DLD1 (cell line): ENCODE data around the gene CDH4.

Experiments
- in situ Hi-C: cut with HindIII; loops from 2 replicates; pipeline ENCODE4 v1.10.0; 2017; ENCODE audit warnings: low sequenced_read_pairs

CDH4 gene

DNA sequence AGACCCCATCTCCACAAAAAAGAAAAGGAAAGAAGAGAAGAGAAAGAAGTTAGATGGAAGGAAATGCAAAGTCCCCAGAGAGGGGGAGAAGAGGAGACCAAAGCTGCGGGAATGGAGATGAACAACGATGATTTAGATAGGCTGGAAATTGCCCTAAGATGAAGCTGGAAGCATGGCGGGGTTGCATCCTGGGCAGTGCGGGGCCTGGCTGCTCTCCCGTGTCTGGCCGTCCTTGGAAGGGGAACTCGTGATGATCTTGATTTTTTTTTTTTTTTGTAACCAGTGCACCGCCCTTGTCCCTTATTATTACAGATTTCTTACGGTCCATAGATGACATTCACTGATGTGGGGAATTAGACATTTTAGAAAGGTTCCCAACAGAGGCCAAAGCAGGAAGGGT, 276.5 kb downstream of the CDH4 start:
- in situ Hi-C loops = no loop called here

- in situ Hi-C loops = no loop called here
Observed at GRCh38 chr20:61529354-61529753, 277.3 kb downstream of the CDH4 start.

- in situ Hi-C loops = no loop called here
Observed at GRCh38 chr20:61531553-61532345, 279.7 kb downstream of the CDH4 start.

DNA sequence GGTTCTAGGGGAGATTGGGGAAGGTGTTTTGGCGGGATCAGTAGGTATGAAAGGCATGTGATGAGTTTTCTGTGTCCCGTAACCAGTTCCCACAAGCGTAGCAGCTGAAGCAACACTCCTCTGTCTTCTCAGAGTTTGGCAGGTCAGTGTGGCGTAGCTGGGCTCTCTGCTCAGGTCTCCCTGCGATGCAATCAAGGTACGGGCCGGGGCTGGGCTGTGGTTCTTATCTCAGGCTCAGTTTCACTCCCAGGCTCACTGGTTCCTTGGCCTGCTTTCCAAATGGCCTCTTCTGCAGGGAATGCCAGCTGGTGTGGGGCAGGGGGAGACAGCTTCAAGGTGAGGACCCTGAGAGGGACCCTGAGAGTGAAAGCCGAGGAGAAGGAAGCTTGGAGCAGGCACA, 280.7 kb downstream of the CDH4 start:
- in situ Hi-C loops = no loop called here

GRCh38 chr20:61533231-61533631, 281.2 kb downstream of the CDH4 start:
- in situ Hi-C loops = no loop called here

DNA sequence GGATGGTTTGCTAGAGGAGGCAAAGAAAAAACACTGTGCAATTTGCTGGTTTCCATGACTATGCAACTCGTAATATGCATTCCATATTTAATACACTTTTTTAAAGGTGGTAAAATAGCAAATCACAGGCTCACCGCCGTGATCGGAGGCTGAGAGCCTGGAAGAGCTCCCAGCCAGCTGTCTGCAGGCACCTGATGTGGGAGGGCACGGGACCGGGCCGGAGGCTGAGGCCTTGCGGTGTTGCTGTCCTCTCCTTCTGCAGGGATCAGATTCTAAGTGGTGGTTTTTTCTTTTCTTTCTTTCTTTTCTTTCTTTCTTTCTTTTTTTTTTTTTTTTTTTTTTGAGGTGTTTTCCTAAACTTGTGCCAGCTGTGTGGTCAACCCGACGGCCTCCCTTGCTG, 282.3 kb downstream of the CDH4 start:
- in situ Hi-C loops = no loop called here

GRCh38 chr20:61535091-61535490, 283.0 kb downstream of the CDH4 start:
- in situ Hi-C loops = no loop called here

DNA sequence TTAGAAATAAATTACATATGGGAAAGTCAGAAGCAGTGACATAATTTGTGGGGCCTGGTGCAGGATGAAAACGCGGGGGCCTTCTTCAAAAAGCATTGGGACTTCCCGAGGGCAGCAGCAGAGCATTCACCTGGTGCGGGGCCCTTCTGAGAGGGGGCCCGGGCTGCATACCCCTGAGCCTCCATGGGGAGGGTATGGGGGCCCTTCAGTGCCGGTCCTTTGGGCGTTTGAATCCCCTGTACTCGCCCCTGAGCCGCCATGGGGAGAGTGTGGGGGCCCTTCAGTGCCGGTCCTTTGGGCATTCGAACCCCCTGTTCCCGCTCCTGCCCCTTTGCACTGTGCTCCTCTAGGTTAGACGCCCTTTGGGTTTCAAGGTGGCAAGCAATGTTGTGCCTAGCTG, 283.5 kb downstream of the CDH4 start:
- in situ Hi-C loops = no loop called here

DNA sequence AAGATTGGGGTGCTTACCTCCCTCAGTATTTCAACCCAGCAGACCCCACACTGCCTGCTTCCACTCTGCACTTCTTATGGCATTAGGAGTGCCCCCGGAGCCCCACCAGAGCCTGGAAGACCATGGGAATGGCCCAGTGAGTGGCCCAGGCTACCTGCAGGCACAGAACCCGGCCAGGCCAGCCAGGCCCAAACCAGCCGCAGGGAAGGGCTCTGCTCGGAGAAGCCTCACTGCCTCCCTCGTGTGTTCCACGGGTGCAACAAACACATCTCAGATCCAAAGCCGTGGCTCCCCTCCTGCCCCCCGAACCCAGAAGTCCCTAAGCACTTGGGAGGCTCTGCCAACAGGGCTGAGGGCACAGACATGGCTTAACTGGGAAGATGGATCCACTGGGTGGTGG, 283.9 kb downstream of the CDH4 start:
- in situ Hi-C loops = no loop called here

DNA sequence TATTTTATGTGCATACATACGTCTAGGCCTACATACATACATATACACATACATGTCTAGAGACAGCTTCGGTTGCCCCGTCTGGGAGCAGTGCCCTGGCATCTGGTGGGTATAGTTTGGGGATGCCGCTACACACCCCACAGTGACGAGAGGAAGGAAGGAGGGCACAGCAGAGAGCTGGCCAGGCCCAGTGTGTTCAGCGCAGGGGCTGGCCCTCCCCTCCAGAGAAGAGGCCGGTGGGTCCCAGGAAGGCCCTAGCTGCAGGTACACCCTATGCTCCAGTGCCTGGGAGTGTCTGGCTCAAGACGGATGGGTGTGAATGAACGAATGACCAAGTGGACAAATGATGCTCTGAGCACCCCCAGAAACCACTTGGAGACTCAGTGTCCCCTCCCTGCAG, 284.6 kb downstream of the CDH4 start:
- in situ Hi-C loops = no loop called here

DNA sequence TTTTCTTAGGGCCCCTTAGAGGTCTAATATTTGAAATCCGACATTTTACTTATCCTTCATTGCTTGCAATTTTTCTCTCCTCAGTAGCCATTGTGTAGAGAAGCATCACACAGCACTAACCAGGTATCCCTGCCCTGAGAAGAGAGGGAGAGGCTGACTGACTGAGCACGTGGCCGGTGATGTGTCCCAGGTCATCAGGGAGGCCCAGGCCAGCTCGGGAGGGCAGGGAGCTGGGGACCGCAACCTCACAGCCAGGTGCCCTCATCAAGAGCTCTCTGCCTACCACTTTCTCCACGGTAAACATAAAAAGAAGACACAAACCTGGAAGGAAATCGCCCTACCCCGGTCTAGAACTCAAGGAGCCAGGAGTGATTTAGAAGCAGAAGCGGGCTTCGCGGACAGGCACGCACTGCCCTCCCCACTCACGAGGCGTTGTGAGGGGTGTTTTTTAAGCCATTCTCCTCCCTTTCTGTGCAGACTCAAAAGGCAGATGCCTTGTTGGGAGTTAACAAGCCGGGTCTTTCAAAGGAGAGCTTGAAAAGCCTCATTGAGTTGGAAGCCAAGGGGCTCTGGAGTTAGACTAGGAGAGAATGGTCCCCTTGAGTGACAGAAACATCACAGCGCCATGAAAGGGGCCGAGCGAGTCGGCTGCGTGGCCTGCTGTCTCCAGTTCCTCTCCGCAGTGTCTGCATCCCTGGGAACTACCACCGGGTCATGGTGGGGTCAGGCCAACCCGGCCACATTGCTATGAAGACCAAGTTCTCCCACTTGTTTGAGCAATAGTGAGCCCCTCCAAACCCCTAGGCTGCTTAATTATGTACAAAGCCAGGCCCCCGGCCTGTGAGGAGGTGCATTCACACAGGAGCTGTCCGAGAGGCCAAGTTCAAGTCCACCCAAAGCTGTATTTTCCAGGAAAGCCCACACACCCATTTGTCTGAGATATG, 285.4 kb downstream of the CDH4 start:
- in situ Hi-C loops = no loop called here

- in situ Hi-C loops = no loop called here
Observed at GRCh38 chr20:61538183-61538942, 286.3 kb downstream of the CDH4 start.

DNA sequence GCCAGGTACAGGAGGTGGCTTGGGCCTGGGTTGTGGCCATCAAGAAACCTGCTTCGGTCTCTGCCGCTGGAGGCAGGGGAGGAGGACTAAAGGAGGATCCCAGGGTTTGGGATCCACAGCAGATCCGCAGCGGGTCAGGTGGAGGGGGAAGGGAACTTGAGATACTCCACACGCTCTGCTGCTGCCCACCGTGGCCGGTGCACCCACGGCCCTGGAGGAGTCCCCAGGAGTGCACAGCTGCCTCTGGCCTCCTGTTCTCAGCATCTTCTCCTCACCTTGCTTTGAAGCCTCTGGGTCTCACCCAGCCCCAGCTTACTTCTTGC, 286.8 kb downstream of the CDH4 start:
- in situ Hi-C loops = no loop called here

DNA sequence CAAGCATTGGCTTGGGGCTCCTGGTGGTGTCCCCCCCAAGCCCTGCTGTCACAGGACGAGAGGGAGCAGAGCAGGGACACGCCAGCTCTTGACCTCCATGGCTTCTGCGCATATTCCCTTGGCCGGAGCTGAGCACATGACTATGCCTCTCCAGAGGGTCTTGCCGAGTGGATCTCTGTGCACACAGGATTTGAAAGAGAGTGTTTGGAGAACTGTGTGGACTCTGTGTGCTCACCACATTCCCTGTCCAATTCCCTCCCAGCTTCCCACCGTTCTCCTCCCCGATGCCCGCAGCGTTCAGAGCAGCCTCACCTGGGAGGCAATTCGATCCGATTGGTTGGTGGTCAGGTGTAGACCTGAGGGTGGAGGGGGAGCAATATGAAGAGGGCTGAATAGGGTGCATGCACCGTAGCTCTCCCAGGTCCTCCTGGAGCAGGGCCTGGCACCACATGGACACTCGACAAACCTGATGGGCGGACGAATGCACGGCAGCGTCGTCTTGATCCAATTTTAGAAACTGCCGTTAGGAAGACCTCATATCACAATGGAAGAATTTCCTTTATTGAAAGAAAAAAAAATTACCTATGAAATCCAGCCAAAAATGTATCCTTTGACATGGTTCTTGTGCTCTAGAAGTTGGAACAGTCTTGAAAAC, 287.8 kb downstream of the CDH4 start:
- in situ Hi-C loops = no loop called here

GRCh38 chr20:61541537-61541936, 289.5 kb downstream of the CDH4 start:
- in situ Hi-C loops = no loop called here

DNA sequence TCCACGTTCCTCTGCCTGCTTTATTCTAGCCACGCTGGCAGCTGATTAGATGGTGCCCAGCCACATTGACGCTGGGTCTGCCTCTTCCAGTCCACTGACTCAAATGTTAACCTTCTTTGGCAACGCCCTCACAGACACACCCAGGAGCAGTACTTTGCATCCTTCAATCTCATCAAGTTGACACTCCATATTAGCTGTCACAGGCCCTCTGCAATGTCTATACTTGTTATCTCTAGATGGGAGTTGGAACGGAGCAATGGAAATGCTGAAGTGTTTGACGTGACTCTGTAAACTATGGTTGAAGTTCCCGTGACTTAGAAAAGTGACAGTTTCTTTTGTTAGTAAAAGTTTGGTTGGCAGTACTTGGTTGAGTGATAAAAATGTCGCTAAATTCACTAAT, 291.0 kb downstream of the CDH4 start:
- in situ Hi-C loops = no loop called here

- in situ Hi-C loops = no loop called here
Observed at GRCh38 chr20:61543931-61544745, 292.1 kb downstream of the CDH4 start.

DNA sequence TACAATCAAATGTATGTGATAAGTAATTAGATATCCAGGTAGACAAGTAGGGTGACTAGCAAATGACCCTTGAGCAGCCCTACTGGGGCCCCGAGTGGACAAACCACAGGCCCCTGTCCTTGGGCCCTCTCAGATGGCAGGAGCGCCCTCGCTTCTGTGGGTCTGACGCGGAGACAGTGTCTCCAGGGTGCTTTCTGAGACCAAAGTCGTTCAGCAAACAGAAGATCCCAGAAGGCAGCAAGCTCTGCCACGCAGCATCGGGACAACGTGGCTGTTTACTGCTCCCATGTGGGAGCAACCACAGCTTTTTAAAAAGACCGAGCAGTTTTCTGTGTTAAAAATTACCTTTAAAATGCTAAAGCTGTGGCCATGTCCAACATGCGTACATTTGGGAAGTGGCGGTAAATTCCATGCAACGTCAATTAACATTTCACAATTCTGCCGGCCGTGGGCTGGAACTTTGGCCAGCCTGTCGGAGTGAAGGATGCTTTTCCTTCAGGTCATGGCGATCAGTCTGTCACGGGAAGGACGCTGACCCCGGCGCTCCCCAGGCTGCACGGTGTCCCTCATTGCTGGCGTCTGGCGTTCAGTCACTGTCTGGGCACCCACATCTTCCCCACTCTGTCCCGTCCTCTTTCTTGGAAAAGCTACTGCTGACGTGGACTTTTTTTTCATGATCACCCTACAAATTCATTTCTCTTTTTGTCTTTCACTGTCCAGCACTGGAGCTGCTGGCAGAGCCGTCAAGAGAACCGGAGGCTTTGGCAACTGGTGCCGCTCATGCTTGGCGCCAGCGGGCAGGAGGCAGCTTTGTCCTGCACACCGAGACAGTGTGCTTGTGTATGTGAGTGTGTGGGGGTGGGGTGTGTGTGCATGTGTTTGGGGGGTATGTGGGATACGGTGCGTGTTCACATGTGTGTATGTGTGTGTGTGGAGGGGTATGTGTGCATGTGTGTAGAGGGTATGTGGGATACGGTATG, 293.1 kb downstream of the CDH4 start:
- in situ Hi-C loops = no loop called here

DNA sequence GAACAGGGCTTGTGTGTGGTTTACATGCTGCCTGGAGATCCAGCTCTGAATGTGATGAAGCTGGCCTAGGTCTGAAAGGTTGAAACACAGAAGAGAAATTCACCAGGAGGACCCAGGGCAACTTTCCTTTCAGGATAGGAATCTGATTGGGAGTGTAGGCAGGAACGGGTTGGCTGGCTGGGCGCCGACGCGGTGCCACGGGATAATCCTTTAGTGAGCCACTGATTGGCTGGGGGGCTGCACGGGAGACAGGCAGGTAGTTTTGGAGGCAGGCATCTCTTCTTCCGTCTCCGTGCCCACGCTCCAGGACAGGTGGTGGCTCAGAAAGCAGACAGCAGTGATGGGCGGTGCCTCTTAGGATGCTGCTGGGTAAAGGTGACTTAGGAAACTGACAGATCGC, 294.6 kb downstream of the CDH4 start:
- in situ Hi-C loops = no loop called here
